ENCODE data around the gene RUBCNL. TPM values are rescaled to one million over a fixed set of nuclear protein-coding genes. Genes with fewer than 3 reads are reported as not detected.
"Not testable (repeated sequence)": the region's sequence is repeated elsewhere in the genome, so short reads cannot be mapped to it uniquely, and the experiment has no call there.

RUBCNL gene, protein sequence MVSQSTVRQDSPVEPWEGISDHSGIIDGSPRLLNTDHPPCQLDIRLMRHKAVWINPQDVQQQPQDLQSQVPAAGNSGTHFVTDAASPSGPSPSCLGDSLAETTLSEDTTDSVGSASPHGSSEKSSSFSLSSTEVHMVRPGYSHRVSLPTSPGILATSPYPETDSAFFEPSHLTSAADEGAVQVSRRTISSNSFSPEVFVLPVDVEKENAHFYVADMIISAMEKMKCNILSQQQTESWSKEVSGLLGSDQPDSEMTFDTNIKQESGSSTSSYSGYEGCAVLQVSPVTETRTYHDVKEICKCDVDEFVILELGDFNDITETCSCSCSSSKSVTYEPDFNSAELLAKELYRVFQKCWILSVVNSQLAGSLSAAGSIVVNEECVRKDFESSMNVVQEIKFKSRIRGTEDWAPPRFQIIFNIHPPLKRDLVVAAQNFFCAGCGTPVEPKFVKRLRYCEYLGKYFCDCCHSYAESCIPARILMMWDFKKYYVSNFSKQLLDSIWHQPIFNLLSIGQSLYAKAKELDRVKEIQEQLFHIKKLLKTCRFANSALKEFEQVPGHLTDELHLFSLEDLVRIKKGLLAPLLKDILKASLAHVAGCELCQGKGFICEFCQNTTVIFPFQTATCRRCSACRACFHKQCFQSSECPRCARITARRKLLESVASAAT
- total RNA-seq (10 to 100 TPM in 1 of 2 donors, 1 to 10 TPM in 1; 5.0 to 11.5 TPM), polyA plus RNA-seq (1 to 10 TPM; 1.6 to 6.0 TPM)
- long read RNA-seq, donor 1, partial matches to known transcripts: 0 of 2 reads
- long read RNA-seq, donor 1, other reads (novel, unspliced or antisense): 0 of 2 reads
- long read RNA-seq, donor 2: 0 reads
- long read RNA-seq, donor 3: 0 reads
- long read RNA-seq, donor 4: 0 reads
- long read RNA-seq, donor 5: 0 reads

DNA sequence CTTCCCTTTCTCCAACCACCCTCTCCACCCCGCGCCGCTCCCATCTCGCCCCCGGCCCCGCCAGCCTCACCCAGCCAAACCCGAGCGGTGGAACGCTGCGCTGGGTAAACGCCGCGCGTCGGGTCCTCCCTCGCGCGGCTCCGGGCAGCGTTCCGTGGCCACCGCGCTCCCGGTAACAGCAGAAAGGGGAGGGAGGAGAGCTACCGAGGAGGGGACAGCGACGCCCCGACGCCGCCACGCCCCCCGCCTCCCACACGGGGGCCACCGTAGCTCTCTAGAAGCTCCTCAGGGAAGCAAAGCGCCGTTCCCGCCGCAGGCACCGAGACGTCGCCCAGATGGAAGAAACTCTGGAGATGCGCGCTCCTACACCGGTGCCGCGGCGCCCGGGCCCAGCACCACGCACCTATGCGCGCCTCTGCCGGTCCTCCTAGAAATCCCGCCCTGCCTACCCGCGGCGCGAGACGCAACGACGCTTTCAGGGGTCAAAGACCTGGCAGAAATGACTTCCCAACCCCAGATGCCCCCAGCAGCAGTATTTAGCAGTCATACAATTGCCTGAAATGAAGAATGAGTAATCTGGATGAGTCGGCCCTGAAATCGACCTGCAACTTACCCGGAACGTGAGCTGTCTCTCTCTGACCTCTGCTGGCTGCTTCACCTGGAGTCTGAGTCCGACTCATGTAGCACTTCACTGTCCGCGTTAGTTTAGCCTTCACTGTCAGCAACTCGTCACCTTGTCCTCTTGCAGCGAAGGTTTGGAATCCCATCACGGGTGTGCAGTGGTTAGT lies at the start of gene RUBCNL:
TSS of gene RUBCNL (minus strand) at position 189 of the 788 bp plus-strand sequence. CDS start 14,777 bp downstream, outside the sequence.
- Histone ChIP-seq H3K27me3 (ENCODE audit: control insufficient read depth in 3 of 3, insufficient read depth in 3 of 3, low read length in 2 of 3) (peaks cover 5 to 54% (median 35%) of the 10 kb centered on the region in 3 donors), H3K36me3 (ENCODE audit: control insufficient read depth in 4 of 4, insufficient read depth in 4 of 4, low read length in 4 of 4) (no peaks in the 10 kb centered on the region), H3K9ac (ENCODE audit: insufficient read depth in 1 of 2, low read length in 2 of 2) (peak within 1 kb of the TSS; percentile 25 to 38), H3K4me3 (peak within 1 kb of the TSS; percentile 8), H3K9me3 (ENCODE audit: control insufficient read depth in 4 of 4, insufficient read depth in 3 of 4, low read length in 3 of 4) (no peaks in the 10 kb centered on the region), H3K4me1 (ENCODE audit: control insufficient read depth in 5 of 5, insufficient read depth in 5 of 5, low read length in 5 of 5) (peaks cover 0 to 16% (median 6%) of the 10 kb centered on the region in 5 donors), H3K27ac (ENCODE audit: low read depth in 1 of 2, low read length in 1 of 2) (no peak within 1 kb of the TSS)
- DNase-seq (peak in 2 of 3 donors; percentile 38 to 45), ATAC-seq (ENCODE audit: insufficient read depth, low FRiP score) (peak; percentile 41)
- 3 to 4% methylated on average over 66 to 70 of the region's 70 CpGs for WGBS, 2 donors
- TF ChIP-seq, protein P1, sequence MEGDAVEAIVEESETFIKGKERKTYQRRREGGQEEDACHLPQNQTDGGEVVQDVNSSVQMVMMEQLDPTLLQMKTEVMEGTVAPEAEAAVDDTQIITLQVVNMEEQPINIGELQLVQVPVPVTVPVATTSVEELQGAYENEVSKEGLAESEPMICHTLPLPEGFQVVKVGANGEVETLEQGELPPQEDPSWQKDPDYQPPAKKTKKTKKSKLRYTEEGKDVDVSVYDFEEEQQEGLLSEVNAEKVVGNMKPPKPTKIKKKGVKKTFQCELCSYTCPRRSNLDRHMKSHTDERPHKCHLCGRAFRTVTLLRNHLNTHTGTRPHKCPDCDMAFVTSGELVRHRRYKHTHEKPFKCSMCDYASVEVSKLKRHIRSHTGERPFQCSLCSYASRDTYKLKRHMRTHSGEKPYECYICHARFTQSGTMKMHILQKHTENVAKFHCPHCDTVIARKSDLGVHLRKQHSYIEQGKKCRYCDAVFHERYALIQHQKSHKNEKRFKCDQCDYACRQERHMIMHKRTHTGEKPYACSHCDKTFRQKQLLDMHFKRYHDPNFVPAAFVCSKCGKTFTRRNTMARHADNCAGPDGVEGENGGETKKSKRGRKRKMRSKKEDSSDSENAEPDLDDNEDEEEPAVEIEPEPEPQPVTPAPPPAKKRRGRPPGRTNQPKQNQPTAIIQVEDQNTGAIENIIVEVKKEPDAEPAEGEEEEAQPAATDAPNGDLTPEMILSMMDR (IDR thresholded peaks at IDR 0.05; ENCODE audit: control extremely low read depth, extremely low read depth): no peak

DNA sequence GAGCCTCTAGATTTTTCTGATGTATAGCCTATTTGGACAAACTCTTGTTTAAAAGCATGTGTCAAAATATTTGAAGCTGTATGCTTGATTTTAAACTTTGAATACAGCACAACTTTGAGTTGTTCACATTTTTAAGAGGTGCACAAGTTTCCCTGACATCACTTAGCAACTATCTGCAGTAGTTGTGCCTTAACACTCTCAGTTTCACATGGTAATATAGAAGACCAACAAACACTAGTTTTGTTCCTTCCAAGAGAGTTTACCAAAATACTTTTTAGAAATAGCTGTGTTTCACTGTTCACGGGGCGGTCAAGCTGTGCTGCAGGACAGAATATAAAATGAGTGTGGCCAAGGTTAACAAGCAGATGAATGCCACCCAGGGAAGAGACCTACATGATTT lies 42.5 kb upstream of the RUBCNL start:
- H3K4me3 ChIP-seq; H3K9me3 ChIP-seq (ENCODE audit: control insufficient read depth in 4 of 4, insufficient read depth in 3 of 4, low read length in 3 of 4): not testable (repeated sequence)

DNA sequence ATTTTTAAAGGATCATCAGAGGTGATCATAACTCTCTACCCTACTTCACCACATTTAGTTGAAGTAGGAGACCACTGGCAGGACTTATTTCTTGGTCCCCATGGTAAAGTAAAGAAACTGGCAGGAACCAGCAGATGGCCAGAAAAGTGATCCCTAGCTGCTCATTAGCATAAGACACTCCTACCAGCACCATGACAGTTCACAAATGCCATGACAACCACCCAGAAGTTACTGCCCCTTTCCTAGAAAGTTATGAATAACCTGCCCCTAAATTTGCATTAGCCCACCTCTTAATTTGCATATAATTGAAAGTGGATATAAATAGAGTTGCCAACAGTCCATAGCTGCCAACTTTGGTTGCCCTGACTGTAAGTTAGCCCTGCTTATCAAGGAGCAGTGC lies 18.4 kb upstream of the RUBCNL start:
- peaks cover 0 to 2% (median 0%) of the 10 kb centered on the region in 3 donors for H3K27me3 ChIP-seq (ENCODE audit: control insufficient read depth in 3 of 3, insufficient read depth in 3 of 3, low read length in 2 of 3)
- H3K9ac ChIP-seq (ENCODE audit: insufficient read depth in 1 of 2, low read length in 2 of 2): no peak overlapping the region
- no peaks in the 10 kb centered on the region for H3K36me3 ChIP-seq (ENCODE audit: control insufficient read depth in 4 of 4, insufficient read depth in 4 of 4, low read length in 4 of 4)
- TF ChIP-seq, protein P1 (IDR thresholded peaks at IDR 0.05; ENCODE audit: control extremely low read depth, extremely low read depth): no peak
- no peaks in the 10 kb centered on the region for H3K4me1 ChIP-seq (ENCODE audit: control insufficient read depth in 5 of 5, insufficient read depth in 5 of 5, low read length in 5 of 5)
- H3K9me3 ChIP-seq (ENCODE audit: control insufficient read depth in 4 of 4, insufficient read depth in 3 of 4, low read length in 3 of 4): no peaks in the 10 kb centered on the region
- DNase-seq (no peak), ATAC-seq (ENCODE audit: insufficient read depth, low FRiP score) (no peak)
- no peak overlapping the region for H3K4me3 ChIP-seq
- no peak overlapping the region for H3K27ac ChIP-seq (ENCODE audit: low read depth in 1 of 2, low read length in 1 of 2)

More for the DNA sequence above, 42.5 kb upstream of the RUBCNL start:
- ATAC-seq (ENCODE audit: insufficient read depth, low FRiP score); H3K27ac ChIP-seq (ENCODE audit: low read depth in 1 of 2, low read length in 1 of 2); H3K36me3 ChIP-seq (ENCODE audit: control insufficient read depth in 4 of 4, insufficient read depth in 4 of 4, low read length in 4 of 4); H3K27me3 ChIP-seq (ENCODE audit: control insufficient read depth in 3 of 3, insufficient read depth in 3 of 3, low read length in 2 of 3); DNase-seq; H3K4me1 ChIP-seq (ENCODE audit: control insufficient read depth in 5 of 5, insufficient read depth in 5 of 5, low read length in 5 of 5); H3K9ac ChIP-seq (ENCODE audit: insufficient read depth in 1 of 2, low read length in 2 of 2): not testable (repeated sequence)
- WGBS, 2 donors: 93 to 97% methylated on average over 2 of the region's 2 CpGs

Measured in lung (tissue), 16 donors.